Hypothalamus (tissue), 51 donors: ENCODE data around the gene SRSF10.
A peak's percentile ranks its signal among the peaks of the same experiment; 100 is the strongest.
"Not testable (repeated sequence)": the region's sequence is repeated elsewhere in the genome, so short reads cannot be mapped to it uniquely, and the experiment has no call there.

Experiments used
- DNase-seq, 51 donors: peaks; one replicate each; lab custom pipeline; 2025; lab: John Stamatoyannopoulos, UW

Gene SRSF10

DNA sequence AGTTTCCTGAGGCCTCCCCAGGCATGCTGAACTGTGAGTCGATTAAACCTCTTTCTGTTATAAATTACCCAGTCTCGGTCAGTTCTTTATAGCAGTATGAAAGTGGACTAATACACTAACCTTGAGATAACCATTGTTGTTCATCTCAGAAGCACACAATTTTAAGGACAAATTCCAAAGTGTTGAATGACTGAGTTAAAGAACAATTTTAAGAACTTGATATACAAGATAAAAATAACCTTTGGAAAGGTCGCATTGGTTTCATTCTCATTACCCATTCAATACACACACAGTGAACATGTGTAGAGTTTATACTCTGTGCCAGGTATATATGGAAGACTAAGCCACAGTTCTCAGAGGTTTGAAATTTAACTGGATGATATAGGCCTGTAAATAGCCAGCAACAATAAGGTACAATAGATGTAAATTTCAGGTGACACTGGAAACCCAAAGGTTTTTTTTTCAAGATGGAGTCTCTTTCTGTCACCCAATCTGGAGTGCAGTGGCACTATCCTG, 19.1 kb upstream of the SRSF10 start:
- no peak for DNase-seq

DNA sequence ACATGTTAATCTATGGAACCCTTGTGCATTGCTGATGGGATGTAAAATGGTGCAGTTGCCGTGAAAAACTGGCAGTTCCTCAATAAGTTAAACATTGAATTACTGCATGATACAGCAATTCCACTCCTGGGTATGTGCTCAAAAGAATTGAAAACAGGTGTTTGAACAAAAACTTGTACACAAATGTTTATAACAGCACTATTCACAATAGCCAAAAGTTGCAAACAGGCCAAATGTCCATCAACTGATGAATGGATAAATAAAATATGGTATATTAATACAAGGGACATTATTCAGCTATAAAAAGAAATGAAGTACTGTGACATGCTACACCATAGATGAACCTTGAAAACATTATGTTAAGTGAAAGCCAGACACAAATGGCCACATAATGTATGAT, 17.7 kb upstream of the SRSF10 start:
- no peak for DNase-seq

DNA sequence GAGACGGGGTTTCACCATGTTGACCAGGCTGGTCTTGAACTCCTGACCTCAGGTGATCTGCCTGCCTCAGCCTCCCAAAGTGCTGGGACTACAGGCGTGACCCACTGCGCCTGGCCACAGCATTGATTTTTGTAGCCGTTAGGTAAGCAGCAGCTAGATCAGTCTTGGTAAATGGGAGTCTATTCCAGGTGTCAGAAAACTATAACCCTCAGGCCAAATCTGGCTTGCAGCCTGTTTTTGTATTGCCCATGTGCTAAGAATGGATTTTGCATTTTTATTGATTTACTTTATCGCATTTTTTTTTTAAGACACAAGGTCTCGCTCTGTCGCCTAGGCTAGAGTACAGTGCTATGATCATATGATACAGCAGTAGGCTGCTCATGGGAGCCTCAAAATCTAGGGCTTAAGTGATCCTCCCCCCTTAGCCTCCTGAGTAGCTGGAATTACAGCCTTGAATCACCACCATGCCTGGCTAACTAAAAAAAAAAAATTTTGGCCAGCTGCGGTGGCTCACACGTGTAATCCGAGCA, 16.6 kb upstream of the SRSF10 start:
- DNase-seq: no peak

DNA sequence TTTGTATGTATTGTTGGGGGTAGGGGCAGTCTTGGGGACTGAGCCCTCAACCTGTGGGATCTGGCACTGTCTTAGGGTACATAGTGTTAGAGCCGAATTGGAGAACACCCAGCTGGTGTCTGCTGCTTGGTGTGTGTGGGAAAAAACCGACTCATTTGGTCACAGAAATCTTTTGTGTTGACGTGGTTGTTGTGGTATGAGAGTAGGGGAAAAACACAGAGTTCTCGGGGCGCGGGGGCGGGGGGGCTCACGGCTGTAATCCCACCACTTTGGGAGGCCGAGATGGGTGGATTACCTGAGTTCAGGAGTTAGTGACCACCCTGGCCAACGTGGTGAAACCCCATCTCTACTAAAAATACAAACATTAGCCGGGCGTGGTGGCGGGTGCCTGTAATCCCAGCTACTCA, 15.3 kb upstream of the SRSF10 start:
- no peak for DNase-seq

DNA sequence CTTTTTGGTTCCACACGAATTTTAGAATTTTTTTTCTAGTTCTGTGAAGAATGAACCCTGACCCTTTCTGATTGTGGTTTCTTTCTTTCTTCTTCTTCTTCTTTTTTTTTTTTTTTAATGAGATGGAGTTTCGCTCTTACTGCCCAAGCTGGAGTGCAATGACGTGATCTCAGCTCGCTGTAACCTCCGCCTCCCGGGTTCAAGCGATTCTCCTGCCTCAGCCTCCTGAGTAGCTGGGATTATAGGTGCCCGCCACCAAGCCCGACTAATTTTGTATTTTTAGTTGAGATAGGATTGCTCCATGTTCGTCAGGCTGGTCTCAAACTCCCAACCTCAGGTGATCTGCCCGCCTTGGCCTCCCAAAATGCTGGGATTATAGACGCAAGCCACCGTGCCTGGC, 11.9 kb upstream of the SRSF10 start:
- DNase-seq: not testable (repeated sequence)

DNA sequence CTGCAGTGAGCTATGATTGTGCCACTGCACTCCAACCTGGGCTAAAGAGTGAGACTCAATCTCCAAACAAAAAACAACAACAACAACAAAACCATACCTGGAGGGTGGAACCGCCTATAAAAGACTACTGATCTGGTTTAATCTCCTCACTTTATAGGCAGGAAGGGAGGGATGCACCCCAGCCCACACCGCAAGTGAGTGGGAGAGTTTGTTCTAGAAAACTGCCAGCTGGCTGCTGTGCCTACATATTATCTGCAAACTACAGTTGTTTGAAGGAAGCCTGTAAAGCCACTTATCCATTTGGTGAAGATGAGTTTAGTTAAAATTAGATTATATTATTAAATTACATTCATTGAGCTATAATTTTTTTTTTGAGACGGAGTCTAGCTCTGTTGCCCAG, 9.1 kb upstream of the SRSF10 start:
- DNase-seq: no peak

DNA sequence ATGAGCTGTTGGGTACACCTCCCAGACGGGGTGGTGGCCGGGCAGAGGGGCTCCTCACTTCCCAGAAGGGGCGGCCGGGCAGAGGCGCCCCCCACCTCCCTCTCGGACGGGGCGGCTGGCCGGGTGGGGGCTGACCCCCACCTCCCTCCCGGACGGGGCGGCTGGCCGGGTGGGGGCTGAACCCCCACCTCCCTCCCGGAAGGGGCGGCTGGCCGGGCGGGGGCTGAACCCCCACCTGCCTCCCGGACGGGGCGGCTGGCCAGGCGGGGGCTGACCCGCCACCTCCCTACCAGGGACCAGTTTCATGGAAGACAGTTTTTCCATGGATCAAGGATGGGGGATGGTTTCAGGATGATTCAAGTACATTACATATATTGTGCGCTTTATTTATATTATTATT, 6.9 kb upstream of the SRSF10 start:
- DNase-seq: not testable (repeated sequence)

DNA sequence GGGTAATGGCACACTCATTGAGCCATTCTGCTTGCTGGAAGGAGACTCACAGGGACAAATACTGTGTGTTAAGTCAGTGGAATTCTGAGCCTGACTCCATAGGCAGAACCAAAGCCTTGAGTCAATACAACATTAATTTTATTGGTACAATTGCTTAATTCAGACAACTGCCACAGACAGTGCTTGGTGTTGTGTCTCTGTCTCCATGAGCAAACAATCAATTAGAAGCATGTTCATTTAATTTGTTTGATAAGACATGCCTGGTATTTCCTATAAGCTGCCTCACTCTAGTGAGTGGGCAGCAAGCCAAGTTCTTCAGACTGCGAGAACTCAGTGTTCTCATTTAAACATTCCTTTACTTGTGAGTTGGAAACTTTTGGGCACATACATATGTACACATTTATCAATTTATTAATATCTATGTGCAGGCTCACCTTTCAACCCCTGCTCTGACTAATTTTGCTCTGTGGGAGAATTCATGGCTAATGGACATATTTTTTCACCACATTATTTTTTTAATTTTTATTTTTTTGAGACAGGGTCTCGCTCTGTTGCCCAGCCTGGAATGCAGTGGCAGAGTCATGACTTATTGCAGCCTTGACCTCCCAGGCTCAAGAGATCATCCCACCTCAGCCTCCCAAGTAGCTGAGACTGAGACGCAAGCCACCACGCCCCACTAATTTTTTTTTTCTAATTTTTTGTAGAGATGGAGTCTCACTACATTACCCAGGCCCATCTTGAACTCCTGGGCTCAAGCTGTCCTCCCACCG, 4.5 kb upstream of the SRSF10 start:
- DNase-seq: no peak

DNA sequence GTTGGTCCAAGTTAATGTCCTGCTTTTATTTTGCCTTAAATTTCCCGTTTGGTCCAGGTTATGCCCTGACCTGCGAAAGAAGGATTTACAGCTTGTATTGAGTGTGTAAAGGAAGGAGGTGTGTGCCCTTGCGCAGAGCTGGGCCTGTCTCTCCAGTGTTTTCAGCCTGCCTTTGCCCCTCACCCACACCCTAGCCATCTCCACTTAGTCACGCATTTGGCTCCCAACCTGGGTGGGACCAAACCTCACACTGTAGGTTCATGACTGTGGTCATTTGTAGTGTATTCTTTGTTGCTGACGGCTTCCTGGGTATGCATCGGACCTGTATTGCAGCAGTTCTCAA, 572 bp upstream of the SRSF10 start:
- DNase-seq: peak in 11 of 51 donors; percentile 1 to 56 (median 12)

DNA sequence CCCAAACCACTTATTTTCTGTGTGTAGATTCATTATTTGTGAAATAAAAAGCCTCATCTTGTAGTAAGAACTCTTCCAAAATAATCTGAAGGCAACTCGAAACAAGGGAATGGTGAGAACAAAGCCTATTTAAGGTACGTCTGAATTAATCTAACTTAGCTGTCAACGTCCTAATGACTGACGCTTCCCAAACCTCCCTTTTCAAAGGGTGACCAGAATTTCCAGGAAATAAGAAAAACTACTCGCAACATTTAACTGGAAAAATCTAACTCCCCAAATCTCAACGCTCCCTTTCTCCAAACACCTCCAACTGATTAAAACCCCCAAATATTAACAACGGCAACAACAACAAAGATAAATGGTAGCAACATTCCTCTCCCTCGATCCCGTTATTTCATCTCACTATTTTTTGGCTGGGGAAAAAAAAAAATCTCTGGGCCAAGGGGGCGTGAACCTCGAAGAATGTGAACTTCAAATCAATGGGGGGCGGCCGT, 693 bp downstream of the SRSF10 start:
- no peak for DNase-seq

DNA sequence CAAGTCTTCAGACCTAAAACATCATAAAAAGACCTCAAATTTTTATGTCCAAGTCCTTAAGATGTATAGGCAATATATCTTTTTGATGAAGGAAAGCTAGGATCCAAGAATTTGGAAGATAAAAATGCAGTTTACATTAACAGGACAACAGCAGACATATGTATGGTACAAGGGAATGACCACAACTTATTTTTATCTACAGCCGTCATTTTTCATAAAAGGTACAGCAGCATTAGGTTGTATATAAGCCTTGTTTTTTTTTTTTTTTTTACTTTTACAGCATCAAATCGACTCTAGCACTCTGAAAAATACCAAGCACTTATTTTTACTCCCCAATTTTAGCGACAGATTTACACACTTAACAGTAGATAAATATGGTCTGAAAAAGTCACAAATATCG, 1.3 kb downstream of the SRSF10 start:
- no peak for DNase-seq

DNA sequence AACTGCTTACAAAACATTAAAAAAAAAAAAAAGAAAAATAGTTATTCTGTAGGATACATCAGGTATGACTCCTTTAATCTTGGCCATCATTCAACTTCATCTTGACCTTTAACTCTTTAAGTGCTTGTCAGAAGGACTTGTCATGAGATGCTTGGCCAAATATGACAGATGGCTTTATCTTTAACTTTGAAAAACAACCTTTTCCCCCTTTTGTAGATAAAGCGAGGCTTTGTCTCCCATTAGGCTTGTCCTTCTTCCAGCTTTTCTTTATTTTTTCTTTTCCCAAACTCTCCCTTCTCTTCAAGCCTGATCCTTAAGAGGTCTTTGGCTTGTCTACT, 2.3 kb downstream of the SRSF10 start:
- no peak for DNase-seq

DNA sequence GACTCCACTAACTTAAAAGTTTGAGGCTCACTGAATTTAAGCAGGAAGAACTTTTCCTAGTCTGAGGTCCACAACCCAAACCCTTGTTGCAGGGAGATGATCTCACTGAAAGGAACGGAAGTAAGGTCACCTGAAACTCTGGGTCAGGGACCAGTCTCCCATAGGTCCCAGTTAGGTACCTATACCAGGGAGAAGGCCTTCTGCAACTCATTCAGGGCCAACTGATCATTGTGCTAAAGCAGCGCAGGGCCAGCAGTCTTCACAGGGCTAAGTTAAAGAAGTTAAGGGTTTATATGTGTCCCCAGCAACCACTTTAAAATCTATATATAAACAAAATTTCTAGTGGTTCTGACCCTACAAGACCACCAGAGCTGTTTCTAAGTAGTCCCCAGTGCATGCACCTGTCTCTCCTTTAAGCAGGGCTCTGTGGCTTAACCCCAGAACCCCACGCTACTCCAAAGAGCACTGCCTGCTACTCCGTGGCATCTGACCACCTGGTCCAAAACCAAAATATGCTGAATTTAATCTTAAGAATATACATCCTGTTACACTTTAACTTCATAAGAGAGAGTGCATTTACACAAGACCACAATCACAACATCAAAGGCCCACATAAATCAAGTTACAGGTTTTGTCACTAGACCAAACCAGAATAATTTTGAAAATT, 2.8 kb downstream of the SRSF10 start:
- DNase-seq: no peak

DNA sequence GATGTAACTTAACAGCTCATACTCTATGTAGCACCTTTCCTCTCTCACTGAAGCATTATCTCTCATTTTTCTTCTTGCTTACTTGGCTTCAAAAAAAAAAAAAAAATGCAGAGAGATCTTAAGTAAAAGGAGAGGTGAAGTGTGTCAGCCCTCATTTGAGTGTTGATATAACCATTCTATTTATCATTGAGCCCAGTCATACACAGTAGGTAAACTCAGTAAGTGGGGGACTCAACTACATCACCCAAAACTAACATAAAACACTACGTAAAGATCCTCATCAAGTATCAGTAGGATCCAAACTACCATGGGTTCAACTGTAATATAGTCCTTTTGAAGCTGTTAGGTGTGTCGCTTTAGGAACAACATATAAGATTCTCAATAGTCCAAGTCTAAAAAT, 12.3 kb downstream of the SRSF10 start:
- DNase-seq: no peak

DNA sequence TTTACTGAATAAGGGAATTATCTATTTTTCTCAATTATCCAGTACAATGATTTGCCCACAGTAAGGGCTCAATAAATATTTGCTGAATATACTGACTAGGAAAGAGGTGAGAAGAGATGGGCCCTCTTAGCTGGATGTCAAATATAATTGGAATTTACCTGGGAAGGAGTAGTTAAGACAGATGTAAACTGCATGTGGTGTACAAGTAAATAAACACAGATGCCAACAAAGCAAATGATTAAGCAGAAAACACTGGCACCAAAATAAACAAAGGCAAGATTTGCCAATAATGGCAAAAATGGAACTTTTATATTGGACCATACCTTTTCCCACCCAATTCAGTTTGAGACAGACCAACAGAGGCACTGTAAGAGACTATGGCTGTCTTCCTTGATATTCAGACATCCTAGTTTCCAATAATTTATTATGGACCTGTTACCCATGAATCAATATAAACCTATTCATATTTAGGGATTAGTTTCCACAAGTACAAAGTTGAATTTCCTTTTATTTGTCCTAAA, 13.1 kb downstream of the SRSF10 start:
- no peak for DNase-seq

DNA sequence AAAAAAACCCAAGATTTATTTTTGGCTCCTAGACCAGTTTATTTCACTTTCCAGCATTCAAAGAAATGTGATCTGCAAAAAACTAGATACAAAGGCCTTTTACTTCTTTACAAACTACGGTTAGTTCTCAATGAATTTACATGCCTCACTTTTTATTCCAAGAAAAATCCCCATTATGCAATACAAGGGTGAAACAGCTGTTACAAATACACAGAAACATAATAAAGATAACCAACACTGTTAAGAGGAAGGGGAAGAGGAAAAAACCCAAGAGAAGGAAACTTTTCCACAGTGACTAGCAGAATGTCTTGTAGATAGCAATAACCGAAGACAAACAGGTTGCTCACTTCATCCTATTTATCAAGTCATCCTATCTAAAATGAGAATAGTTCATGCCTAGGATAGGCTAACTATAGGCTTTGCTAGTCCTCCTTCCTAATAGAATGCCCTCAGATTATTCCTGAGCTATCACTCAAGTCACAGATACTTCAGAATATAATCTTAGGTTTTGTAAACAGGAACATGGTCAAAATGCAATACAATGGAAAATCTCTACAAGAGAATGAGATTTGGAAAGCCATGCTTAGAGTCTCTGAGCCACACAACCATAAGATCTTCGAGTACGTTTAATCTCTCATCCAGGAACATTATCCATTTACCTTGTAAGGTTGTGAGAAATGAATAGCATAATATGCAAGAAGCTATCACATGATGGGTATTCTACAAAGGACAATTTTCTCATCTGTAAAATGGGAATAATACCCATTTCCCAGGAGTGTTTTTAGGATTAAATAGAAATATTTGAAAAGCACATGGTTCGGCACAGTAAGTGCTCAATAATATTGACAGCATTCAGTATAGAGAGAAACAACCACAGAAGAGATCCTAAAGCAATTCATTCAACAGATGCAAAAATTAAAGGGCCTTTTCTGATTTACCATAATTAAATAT, 15.1 kb downstream of the SRSF10 start:
- no peak for DNase-seq

DNA sequence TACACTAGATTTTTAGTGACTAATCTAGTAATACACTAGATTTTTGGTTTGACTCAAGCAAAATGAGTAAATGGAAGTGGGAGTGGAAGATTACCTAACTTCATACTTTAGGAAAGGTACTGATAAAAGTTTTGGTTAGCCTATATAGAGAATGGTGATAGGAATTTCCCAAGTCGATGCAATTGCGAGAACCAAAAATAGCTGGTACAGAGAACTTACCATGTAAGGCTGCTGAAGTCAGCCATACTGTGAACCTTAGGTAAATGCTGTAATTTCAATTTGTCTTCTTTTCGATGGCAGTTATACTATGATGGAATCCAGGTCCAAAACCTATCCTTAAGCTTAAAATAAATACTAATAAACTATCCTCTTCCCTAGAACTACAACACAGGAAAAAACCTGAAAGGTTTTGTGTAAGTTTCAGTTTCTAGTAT, 15.9 kb downstream of the SRSF10 start:
- DNase-seq: no peak

DNA sequence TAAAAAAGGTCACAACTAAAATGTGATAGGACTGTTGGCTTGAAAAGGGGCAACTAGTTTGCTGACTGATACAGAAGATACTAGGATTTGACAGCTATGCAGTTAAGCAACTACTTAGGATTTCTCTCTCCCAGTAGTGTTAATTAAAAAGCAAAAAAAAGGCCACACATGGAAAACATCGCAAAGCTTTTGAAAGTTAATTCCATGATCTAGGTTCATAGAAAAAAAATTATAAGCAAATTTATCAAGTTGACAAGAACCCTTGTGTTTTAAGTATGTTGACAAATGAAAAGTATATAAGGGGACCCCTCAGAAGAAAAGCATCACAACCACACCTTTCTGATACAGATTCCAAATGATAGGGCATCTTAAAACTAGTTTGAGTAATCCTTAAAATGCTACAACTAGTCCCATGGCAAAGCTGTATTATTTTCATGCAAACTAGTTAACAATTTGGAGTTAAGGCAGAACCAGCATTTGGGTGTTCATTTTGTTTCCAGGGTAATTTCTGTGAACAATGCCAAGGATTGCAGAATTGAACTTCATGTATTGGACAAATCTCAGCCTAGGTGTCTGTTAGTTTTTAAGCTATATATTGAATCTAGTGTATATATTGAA, 16.4 kb downstream of the SRSF10 start:
- no peak for DNase-seq

DNA sequence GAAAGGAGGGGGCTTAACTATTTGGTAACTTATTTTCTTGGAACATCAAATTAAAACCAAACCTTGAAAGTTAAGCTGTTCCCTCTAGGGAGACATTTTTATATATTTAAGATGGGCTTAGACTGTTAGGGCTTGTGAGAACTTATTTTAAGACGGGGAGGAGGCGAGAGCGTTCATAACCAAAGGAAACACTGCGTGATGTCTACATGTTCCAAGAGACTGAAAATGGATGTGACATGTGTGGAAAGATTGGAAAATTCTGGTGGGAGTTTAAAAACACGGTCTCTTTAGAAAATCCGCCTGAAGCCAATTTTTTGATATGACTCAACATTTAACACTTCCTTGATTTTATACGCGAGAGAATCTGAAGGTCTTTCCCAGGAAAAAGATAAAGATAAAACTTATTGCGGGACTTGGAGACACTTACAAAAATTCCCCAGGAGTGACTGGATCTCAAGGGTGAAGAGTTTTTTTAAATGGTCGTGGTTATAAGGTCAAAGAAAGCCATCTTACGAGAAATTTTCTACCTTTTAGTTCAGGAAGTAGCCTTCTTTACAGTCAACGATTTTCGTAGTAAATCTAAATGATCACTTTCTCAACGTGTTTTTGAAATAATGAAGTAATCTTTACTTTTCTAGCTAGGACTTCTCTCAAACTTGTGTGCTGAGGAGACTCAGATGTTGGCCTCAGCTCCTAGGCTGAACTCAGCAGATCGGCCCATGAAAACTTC, 19.7 kb downstream of the SRSF10 start:
- DNase-seq: peak in 1 of 51 donors; percentile 39
